HG03045 (cell line): Measurements from ENCODE around the gene NUDCD3.

Experiments used
- ATAC-seq: cut with Tn5 transposase; IDR thresholded peaks from one replicate; pipeline ENCODE4 v1.9.1; 2021; ENCODE audit warnings: mild to moderate bottlenecking, moderate library complexity; ENCODE audit not compliant: unreplicated experiment

Gene NUDCD3

GRCh38 chr7:44490351-44491200 is at the start of gene NUDCD3:
NUDCD3 (minus strand) TSS chr7:44490658; CDS start chr7:44490600, 58 bp downstream.
- ATAC-seq, result peak; percentile 94

DNA sequence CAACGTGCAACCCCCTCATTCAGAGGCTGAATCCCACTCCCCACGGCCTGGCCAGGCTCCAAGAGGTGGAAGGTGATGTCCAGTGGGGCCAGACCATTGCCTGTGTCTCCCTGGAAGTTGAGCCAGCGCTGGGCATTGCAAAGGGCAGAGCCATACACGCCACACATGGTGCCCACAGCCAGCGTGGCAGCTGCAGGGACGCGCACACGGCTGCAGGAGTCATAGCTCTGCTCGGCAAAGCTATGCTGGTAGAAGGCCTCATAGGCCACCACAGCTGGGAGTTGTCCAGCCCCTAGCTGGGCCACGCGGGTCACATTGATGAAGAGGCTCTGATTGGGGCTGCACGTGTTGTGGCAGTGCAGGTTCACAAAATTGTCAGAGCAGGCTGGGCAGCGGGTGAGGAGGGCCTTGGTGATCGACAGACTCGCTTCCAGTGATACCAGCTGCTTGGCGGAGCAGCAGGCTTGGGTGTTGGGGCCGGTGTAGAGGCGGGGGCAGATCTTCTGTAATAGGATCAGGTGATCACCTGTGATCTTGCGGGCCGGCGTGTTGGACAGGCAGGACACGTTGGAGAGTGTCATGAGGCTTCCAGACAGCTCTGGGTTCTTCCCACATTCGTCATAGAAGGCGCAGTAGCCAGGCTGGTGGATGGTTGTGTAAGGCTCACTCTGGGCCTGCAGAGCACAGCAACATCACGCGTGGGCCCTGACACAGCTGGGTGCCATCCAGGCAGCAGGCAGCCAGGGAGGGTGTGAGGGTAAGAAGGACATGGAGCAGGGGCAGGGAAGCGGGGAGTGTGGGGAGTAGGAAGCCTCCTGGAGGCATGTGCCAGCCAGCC is 49.4 kb upstream of the NUDCD3 start:
- no peak for ATAC-seq

DNA sequence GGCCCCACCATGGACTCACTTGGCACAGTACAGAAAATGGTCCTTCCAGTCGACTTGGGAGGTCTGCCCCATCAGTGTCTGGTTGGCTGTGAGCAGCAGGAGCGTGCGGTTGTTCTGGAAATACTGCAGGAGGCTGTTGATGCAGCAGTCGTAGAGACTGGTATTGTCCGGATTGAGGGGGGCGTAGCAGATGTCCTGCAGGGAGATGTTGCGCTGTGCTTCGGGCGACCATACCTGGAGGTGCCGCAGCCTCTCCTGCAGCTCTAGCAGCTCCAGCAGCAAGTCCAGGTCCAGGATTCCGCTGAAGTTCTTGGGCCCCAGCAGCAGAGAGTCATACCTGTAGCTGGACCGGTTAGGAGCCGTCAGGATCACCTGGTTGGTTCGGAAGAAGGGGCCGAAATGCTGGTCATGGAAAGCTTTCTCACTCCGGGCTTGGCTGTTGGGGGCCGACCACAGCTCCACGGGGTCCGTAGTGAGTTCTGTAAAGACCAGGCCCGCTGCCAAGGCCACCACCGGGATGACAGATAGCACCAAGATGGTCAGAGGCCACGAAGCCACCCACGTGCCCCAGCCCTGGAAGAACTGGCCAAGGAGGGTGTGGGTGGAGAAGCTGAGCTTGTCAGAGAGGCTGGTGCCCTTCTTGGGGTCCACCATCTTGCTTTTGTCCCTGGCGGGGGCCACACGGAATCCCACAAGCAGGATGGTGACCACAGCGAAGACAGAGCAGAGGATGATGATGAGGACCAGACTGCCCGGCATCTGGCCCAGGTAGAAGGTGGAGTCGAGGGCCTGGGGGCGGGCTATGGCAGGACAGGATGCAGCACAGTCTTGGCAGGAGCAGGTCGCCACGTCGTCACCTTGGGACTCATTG is 48.6 kb upstream of the NUDCD3 start:
- no peak for ATAC-seq

- ATAC-seq, result no peak
Observed at GRCh38 chr7:44538093-44538797, 47.8 kb upstream of the NUDCD3 start.

DNA sequence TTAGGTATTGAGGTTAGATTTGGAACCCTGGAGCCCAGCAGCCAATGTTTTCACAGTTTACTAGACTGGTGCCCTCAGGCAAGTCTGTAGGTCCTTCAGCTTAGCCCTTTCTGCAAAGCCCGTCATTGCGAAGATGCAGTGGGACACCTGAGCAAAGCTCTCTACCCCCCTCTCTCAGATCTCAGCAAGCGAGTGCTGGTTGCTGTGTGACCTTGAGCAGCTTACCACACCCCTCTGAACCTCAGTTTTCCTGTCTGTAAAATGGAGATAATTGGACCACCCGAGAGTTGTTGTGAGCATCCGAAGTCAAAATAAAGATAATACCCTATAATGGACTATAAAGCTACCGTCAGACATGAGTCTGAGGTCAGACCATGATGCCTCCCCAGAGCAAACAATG is 47.0 kb upstream of the NUDCD3 start:
- ATAC-seq, result no peak

GRCh38 chr7:44536090-44536489 is 45.6 kb upstream of the NUDCD3 start:
- no peak for ATAC-seq

- no peak for ATAC-seq
Observed at GRCh38 chr7:44535348-44536064, 45.0 kb upstream of the NUDCD3 start.

GRCh38 chr7:44534501-44534900 is 44.0 kb upstream of the NUDCD3 start:
- no peak for ATAC-seq

DNA sequence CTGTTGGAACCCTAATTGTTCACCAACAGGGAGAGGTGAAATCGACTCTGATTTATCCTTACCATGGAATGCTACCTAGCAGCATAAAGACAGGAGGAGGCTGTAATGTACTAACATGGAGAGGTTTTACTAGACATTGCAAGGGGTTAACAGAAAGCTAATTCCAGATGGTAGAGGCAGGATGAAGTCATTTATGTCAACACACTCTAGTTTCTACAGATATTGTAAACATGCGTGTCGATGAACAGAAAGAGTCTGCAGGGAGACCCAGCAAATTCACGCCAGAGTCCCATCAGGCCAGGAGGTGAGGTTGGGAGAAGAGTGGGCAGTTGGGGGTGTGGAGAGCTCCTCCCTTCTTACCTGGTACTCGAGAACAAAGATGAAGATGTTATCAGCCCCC is 43.6 kb upstream of the NUDCD3 start:
- ATAC-seq, result no peak

- ATAC-seq, result no peak
Observed at GRCh38 chr7:44533301-44534055, 43.0 kb upstream of the NUDCD3 start.

- no peak for ATAC-seq
Observed at GRCh38 chr7:44531421-44532380, 41.2 kb upstream of the NUDCD3 start.

DNA sequence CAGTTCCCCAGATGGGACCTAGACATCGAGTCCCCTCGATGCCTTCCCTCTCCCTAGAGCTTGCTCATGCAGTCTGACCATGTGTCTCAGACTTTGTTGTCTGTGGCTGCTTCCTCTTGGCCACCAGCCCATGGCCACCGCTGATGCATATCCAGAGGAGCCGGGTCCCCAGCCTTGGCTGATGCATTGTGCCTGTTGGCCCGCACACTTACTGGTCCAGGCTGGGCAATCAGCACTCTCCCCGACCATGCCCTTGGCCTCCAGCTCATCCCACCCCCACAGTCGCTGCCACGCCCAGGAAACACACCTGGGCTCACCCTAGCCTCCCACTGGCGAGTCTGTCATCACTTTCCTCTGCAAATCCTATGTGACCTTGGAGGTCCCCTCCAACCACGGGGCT is 40.5 kb upstream of the NUDCD3 start:
- ATAC-seq, result no peak

DNA sequence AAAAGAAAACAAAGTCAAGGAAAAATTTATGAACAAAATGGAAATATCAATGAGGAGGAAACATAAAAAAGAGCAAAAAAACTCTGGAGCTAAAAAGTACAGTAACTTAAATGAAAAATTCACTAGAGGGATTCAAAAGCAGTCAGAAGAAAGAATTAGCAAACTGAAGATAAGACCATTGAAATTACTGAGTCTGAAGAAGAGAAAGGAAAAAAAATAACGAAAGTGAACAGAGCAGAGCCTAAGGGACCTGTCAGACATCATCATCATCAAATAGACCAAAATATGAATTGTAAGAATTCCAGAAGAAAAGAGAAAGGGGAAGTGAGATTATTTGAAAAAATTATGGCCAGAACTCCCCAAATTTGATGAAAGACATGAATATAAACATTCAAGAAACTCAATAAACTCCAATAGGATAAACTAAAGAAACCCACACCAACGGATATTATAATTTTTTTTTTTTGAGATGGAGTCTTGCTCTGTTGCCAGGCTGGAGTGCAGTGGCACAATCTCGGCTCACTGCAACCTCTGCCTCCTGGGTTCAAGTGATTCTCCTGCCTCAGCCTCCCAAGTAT is 34.4 kb upstream of the NUDCD3 start:
- no peak for ATAC-seq

GRCh38 chr7:44522315-44522714 is 31.9 kb upstream of the NUDCD3 start:
- no peak for ATAC-seq

GRCh38 chr7:44521347-44522095 is 31.1 kb upstream of the NUDCD3 start:
- no peak for ATAC-seq

DNA sequence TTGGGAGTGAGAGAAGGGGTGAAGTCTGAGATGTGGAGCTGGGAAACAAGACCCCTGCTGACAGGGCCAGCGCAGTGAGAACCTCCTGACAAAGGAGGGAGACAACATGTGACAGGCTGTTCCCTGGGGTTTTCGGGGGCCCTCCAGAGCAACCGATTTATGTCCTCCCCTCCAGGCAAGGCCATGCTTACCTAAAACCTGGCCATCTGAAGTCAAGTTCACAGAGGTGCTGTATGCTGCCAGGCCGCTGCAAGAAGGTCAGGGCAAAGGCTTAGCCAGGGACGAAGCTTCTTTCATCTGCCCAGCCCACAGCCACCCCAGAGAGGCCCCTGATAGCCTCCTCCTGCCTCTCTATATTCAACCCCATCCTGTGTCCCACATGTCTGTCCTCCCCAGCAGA is 30.1 kb upstream of the NUDCD3 start:
- no peak for ATAC-seq

- ATAC-seq, result no peak
Observed at GRCh38 chr7:44519546-44519945, 29.1 kb upstream of the NUDCD3 start.
